A549 treated with RU486 at 1 μM for 4 hours (cell line): ENCODE measurements around the gene ATP1B2. TPM values are rescaled to one million over a fixed set of nuclear protein-coding genes. Genes with fewer than 3 reads are reported as not detected.

Source experiments
- total RNA-seq: library from RNA; stranded (reverse); fragments of 200-300 nt; extraction: Qiagen RNA extraction; gene quantifications from 5 replicates; pipeline ENCODE4 v1.2.3, GENCODE V29; 2022; ENCODE audit warnings: low read depth

Gene ATP1B2
- 0.13 to 0.42 TPM (median 0.27 TPM) in 5 replicates for total RNA-seq

GRCh38 chr17:7650509-7651096, at the start of gene ATP1B2:
ATP1B2 (plus strand) TSS chr17:7650926; CDS start chr17:7651519, 593 bp downstream.

GRCh38 chr17:7614425-7615264, 36.1 kb upstream of the ATP1B2 start, which contains the start of gene FXR2:
FXR2 (minus strand) TSS chr17:7614897; CDS start chr17:7614532, 365 bp downstream.

GRCh38 chr17:7627250-7628121, 23.2 kb upstream of the ATP1B2 start, which contains the start of gene SAT2:
SAT2 (minus strand) TSS chr17:7627821; CDS start chr17:7627635, 186 bp downstream.

GRCh38 chr17:7629939-7630571, 20.7 kb upstream of the ATP1B2 start, which contains the start of gene SHBG:
SHBG (plus strand) TSS chr17:7630135; CDS start chr17:7630173, 38 bp downstream.

GRCh38 chr17:7687072-7687907, 36.6 kb downstream of the ATP1B2 start, which contains the start of gene TP53:
TP53 (minus strand) TSS chr17:7687490; CDS start chr17:7676594, 10,896 bp downstream.

GRCh38 chr17:7687908-7688807, 37.4 kb downstream of the ATP1B2 start, which contains the start of gene WRAP53:
WRAP53 (plus strand) TSS chr17:7688477; CDS start chr17:7688649, 172 bp downstream.

GRCh38 chr17:7704601-7705268, 54.0 kb downstream of the ATP1B2 start, which contains the start of gene EFNB3:
EFNB3 (plus strand) TSS chr17:7705202; CDS start chr17:7705599, 397 bp downstream.

Other genes with a start within 250 kb of the ATP1B2 start
- 183 to 235 TPM (median 214 TPM) in 5 replicates for gene TMEM256, start 246.8 kb upstream of the ATP1B2 start, total RNA-seq
- gene NLGN2, start 243.1 kb upstream of the ATP1B2 start, total RNA-seq: 13.0 to 21.8 TPM (median 16.6 TPM) in 5 replicates
- gene SPEM1, start 230.6 kb upstream of the ATP1B2 start, total RNA-seq: not detected in 5 replicates
- gene SPEM2, start 225.3 kb upstream of the ATP1B2 start, total RNA-seq: 0.08 TPM in 1 of 5 replicates, not detected in the others
- gene SPEM3, start 222.1 kb upstream of the ATP1B2 start, total RNA-seq: not detected in 5 replicates
- gene TMEM102, start 215.5 kb upstream of the ATP1B2 start, total RNA-seq: 8.7 to 15.2 TPM (median 12.6 TPM) in 5 replicates
- 0.74 to 1.4 TPM (median 1.2 TPM) in 5 replicates for gene FGF11, start 211.4 kb upstream of the ATP1B2 start, total RNA-seq
- gene CHRNB1, start 205.9 kb upstream of the ATP1B2 start, total RNA-seq: 5.7 to 8.0 TPM (median 7.2 TPM) in 5 replicates
- gene ZBTB4, start 171.3 kb upstream of the ATP1B2 start, total RNA-seq: 17.8 to 24.3 TPM (median 22.7 TPM) in 5 replicates
- gene SLC35G6, start 169.5 kb upstream of the ATP1B2 start, total RNA-seq: not detected in 5 replicates
- gene POLR2A, start 166.6 kb upstream of the ATP1B2 start, total RNA-seq: 62.1 to 84.5 TPM (median 77.7 TPM) in 5 replicates
- gene TNFSF12, start 101.9 kb upstream of the ATP1B2 start, total RNA-seq: 8.8 to 13.0 TPM (median 10.7 TPM) in 5 replicates
- gene TNFSF13, start 92.2 kb upstream of the ATP1B2 start, total RNA-seq: 0.72 to 1.5 TPM (median 1.1 TPM) in 5 replicates
- gene SENP3, start 89.0 kb upstream of the ATP1B2 start, total RNA-seq: 93.8 to 107 TPM (median 95.9 TPM) in 5 replicates
- gene CD68, start 71.3 kb upstream of the ATP1B2 start, total RNA-seq: 31.7 to 44.5 TPM (median 39.7 TPM) in 5 replicates
- 117 to 140 TPM (median 122 TPM) in 5 replicates for gene MPDU1, start 67.1 kb upstream of the ATP1B2 start, total RNA-seq
- gene SOX15, start 60.8 kb upstream of the ATP1B2 start, total RNA-seq: 0.16 to 0.30 TPM (median 0.19 TPM) in 5 replicates
- 52.7 to 63.1 TPM (median 62.0 TPM) in 5 replicates for gene FXR2, start 36.0 kb upstream of the ATP1B2 start, total RNA-seq
- gene SAT2, start 23.1 kb upstream of the ATP1B2 start, total RNA-seq: 70.6 to 108 TPM (median 81.7 TPM) in 5 replicates
- gene SHBG, start 20.8 kb upstream of the ATP1B2 start, total RNA-seq: 0.47 to 0.70 TPM (median 0.64 TPM) in 5 replicates
- 46.4 to 54.0 TPM (median 52.3 TPM) in 5 replicates for gene TP53, start 36.6 kb downstream of the ATP1B2 start, total RNA-seq
- 33.8 to 47.6 TPM (median 43.3 TPM) in 5 replicates for gene WRAP53, start 37.6 kb downstream of the ATP1B2 start, total RNA-seq
- 0.85 to 1.9 TPM (median 1.7 TPM) in 5 replicates for gene EFNB3, start 54.3 kb downstream of the ATP1B2 start, total RNA-seq
- 0.01 to 0.02 TPM (median 0.02 TPM) in 3 of 5 replicates, not detected in the others for gene DNAH2, start 66.8 kb downstream of the ATP1B2 start, total RNA-seq
- 13.2 to 24.6 TPM (median 20.3 TPM) in 5 replicates for gene KDM6B, start 183.3 kb downstream of the ATP1B2 start, total RNA-seq
- gene TMEM88, start 204.1 kb downstream of the ATP1B2 start, total RNA-seq: 0.31 to 1.5 TPM (median 0.71 TPM) in 5 replicates
- gene NAA38, start 206.6 kb downstream of the ATP1B2 start, total RNA-seq: 188 to 252 TPM (median 226 TPM) in 5 replicates
- 17.6 to 22.4 TPM (median 21.6 TPM) in 5 replicates for gene CYB5D1, start 207.1 kb downstream of the ATP1B2 start, total RNA-seq
- gene CHD3, start 237.9 kb downstream of the ATP1B2 start, total RNA-seq: 58.1 to 75.8 TPM (median 63.0 TPM) in 5 replicates